GM21423 (cell line): ENCODE data around the gene CYP1B1.
A peak's percentile ranks its signal among the peaks of the same experiment; 100 is the strongest.
"Not testable (repeated sequence)": the region's sequence is repeated elsewhere in the genome, so short reads cannot be mapped to it uniquely, and the experiment has no call there.

Source experiments
- ATAC-seq: cut with Tn5 transposase; IDR thresholded peaks from one replicate; pipeline ENCODE4 v1.9.1; 2021; ENCODE audit warnings: mild to moderate bottlenecking, moderate library complexity; ENCODE audit not compliant: unreplicated experiment

The CYP1B1 gene

GRCh38 chr2:38075507-38076151, at the start of gene CYP1B1:
TSS of gene CYP1B1 (minus strand) at chr2:38076151. CDS start at chr2:38075388, 763 bp downstream.
- no peak for ATAC-seq

DNA sequence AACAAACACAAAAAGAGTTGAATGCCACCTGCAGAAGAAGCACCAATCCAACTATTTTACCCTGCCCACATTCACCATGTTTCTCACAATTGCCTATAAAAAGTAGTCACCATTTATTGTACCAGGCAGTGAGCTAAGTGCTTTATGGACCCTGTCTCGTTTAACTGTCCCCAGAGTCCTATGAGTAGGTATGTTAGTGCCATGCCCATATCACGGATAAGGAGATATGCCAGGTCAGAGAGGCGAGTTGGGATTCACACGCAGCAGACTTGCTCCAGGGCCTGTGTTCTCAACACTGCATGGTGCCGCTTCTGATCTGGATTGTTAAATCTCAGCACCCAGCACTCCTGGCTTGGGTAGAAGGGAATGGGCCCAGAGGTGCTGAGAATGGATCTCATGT, 49.1 kb upstream of the CYP1B1 start:
- ATAC-seq, result no peak

GRCh38 chr2:38123911-38124310, 48.0 kb upstream of the CYP1B1 start:
- ATAC-seq, result no peak

DNA sequence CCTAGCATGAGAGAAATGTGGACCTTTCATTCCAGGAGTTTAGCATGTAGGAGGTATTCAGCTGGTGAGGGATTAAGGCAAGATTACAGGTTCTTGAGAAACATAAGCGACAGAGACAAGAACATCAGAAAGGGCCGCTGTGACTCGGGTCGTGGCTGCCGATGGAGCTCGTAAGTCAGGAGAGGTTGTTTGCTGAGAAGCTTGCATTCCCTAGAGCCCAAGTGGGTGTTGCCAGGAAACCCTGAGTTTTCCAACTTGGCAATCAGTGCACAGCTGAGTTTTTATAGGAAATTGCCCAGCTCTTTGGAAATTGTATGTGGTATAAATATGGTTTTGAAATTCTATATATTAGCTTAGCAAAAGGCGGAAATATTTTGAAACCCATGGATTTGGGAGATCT, 46.4 kb upstream of the CYP1B1 start:
- ATAC-seq, result no peak

DNA sequence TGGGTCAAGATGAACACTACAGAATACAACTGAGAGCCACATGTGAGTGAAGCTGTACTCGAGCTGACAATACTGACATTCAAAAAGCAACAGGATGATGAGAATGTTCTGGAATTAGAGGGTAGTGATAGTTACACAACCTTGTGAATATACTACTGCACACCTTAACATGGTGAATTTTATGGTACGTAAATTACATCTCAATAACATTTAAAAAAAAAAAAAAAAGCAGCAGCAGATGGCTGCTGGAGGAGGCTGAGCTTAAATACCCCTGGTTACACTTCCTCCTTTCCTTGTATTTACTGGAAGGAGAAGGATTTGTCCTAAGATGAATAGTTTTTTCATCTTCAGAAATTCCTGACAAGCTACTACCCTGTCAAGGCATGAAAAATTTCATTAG, 45.5 kb upstream of the CYP1B1 start:
- ATAC-seq, result no peak

GRCh38 chr2:38120829-38121228, 44.9 kb upstream of the CYP1B1 start:
- no peak for ATAC-seq

DNA sequence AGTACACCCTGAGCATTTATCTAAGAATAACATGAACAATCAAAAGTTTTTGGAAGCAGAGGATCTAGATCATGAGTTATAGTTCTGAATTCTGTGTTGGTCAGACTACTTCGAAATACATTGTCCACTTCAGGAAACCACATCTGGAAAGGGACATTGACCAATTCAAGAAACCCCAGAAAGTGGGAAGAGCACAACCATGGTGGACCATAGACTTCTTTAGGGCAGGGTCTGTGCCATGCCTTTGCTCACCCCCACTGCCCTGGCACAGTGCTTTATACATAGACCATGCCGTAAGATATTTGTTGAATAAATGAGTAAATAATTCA, 44.3 kb upstream of the CYP1B1 start:
- ATAC-seq, result no peak

GRCh38 chr2:38116762-38117161, 40.8 kb upstream of the CYP1B1 start:
- no peak for ATAC-seq

- ATAC-seq, result peak; percentile 53
Observed at GRCh38 chr2:38115216-38116032, 39.5 kb upstream of the CYP1B1 start.

DNA sequence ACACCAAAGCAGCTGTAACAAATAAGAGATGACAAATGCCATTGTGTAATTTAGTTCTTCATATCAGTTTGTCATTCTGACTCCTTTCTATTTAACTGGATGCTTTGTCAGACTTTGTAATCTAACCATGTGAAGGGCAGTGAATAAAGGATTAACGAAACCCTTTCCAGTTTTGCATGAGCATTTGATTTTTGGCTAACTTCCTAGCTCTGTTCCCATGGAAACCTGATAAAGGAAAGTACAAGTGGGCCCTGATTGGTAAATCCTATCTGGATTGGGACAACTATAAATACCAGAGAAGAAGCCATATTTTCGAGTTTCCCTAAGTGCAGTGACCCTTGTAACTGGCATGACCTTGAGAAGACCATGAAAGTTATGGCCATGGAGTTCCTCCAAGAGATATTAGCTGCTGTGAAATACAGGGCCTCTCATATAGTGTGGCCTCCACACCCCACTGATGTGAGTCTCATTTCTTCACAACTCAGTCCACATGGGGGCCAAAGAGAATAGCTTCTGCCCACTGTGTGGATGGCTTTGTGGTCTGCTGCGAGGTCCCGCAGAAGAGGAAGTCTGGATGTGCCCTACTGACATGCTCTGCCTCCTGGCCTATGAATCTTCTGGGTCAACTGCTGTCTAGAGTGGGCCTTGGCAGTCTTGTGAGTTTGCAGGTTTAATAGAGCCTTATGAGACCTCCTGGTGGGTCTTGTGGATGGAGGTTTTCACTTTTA, 38.2 kb upstream of the CYP1B1 start:
- ATAC-seq, result no peak

DNA sequence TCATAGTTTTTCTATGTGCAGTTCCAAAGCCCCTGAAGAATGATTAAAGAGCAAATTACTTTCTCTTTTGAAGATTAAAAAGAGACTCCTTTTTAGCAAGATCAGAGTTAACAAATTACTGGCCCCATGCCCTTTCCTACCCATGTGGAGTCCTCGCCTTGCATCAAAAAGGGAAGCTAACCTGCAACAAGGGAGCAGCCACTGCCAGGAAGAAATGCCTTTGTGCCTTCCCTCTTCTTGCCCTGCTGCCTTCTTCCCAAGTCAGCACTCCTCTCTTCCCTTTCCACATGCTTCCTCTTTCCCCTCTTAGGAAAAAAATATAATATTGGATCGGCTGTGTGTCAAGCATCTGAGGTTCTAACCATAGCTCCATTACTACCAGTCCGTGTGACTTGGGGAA, 37.1 kb upstream of the CYP1B1 start:
- ATAC-seq, result no peak

GRCh38 chr2:38111350-38111749, 35.4 kb upstream of the CYP1B1 start:
- ATAC-seq, result not testable (repeated sequence)

- ATAC-seq, result no peak
Observed at GRCh38 chr2:38109732-38110181, 33.8 kb upstream of the CYP1B1 start.

DNA sequence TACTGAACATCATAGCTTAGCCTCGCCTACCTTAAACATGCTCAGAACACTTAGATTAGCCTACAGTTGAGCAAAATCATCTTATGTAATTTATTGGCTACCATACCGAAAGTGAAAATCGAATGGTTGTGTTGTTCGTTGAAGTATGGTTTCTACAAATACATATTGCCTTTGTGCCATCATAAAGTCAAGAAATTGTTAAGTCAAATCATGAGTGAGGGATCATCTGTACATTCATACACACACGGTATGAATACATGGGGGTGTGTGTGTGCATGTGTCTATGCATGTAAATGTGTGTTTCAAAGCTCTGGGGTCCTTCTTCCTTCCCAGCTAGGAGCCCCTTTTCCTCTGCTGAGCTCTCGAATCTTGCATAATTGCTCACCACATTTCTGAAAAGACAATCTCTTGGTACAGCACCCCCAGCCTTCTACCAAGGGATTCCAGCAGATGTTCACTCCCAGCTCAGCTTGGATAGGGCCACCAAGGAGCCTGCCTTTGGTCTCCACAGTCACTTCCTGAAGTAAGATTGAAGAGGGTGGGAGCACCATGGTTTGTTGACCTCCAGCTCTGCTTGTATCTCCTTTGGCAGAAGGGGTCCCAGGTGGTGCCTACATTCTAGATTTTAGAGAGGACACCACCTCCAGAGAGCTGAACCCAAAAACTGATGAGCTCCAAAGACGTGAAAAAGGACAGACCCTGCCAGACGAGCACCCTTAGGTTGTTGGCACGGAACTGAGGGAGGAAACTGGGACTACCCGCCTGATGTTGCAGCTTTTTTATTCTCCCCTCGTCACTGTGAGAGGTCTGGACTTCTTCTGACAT, 33.2 kb upstream of the CYP1B1 start:
- no peak for ATAC-seq

DNA sequence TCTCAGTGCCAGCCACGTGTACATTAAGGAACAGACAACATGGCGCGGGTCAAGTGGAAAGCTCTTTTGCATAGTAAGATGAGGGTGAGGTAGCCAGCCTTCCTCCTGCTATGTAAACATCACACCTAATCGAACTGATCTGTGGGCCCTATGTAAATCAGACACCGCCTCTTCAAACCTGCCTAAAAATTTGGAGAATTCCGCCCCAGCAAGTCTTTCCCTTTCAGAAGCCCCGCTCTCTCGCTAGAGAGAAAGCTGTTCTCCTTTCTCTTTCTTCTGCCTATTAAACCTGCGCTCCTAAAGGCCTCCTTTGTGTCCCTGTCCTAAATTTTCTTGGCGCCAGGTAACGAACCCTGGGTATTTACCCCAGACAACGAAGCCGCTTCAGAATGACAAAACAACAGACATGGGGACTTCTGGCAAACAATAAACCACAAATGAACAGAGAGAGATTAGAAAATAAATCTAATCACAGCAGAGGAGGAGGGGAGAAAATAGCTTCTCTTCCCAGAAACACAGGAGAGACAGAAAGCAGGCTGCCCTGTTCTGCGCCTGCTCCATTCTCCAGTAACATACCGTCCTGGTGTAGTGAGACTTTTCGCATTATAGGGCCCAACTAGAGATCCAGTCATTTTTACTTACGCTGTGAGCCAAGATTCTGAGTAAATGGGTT, 31.9 kb upstream of the CYP1B1 start:
- ATAC-seq, result no peak

- ATAC-seq, result no peak
Observed at GRCh38 chr2:38106405-38107094, 30.6 kb upstream of the CYP1B1 start.

DNA sequence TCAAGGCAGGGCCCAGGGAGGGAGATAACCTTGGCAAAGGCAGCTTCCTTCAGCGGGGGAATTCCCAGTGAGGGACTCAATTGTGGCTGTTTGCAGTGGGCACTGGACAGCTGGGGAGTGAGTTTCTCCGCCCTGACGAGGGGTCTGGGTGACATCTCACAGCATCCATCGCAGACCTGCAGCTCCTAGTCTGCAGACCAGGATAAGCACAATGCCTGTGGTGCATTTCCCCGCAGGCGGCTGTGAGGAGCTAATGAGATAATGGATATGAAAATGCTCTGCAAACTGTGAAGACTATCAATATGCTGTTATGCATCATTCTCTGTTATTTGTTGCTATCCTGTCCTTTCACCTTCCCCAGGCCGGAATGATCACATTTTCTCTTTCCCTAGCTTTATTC, 30.0 kb upstream of the CYP1B1 start:
- ATAC-seq, result no peak

DNA sequence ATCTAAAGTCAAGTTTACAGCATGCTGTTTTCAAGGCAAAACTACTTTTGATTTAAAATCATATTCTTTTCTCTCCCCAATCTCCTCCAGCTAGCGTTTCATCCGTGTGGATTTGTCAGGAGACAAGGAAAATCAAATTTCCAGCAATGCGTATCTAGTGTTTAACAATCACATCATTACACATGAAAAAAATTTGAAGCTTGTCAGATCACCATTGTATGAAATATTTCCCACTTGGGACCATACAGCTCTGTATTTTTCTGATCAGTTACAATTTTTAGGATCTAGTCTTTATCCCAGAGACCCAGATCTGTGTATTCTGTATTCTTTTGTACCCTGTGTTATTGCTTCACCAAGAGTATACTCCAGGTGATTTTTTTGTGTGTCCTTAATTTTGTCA, 28.6 kb upstream of the CYP1B1 start:
- ATAC-seq, result no peak

GRCh38 chr2:38100328-38100727, 24.4 kb upstream of the CYP1B1 start:
- no peak for ATAC-seq
